HEK293 (cell line): ENCODE measurements around the gene ADSS1.

Experiments used
- CTCF ChIA-PET: fragments of 350-600 bp; formaldehyde crosslinking; extraction: SDS; loops from one replicate; lab custom pipeline; 2021; ENCODE audit warnings: antibody characterized with exemption; lab: Yijun Ruan, JAX
- POLR2A ChIA-PET: fragments of 300-600 bp; formaldehyde crosslinking; extraction: SDS; loops from one replicate; lab custom pipeline; 2020; ENCODE audit warnings: antibody characterized with exemption, inconsistent platforms; lab: Yijun Ruan, JAX
- H3K27ac ChIP-seq: fragments of 200-500 bp; sonication (Bioruptor generic); 2 replicates; pipeline ENCODE4 v1.5.1; 2014; ENCODE audit warnings: low read depth, low read length, control low read depth, inconsistent platforms; ENCODE audit errors: extremely low read depth
- H3K36me3 ChIP-seq, 2 experiments: fragments of 200-500 bp in 1 of 2; sonication (Bioruptor generic) in 1 of 2; 1 replicate in 1 of 2; 2 replicates in 1 of 2; pipeline ENCODE4 v1.5.1; 2014 to 2017; ENCODE audit warnings: inconsistent platforms in 2 of 2, low read length in 2 of 2; ENCODE audit not compliant: control insufficient read depth in 2 of 2, insufficient read depth in 1 of 2
- H3K4me1 ChIP-seq: fragments of 200-500 bp; sonication (Bioruptor generic); 2 replicates; pipeline ENCODE4 v1.5.1; 2014; ENCODE audit warnings: mild to moderate bottlenecking, low read length, inconsistent platforms; ENCODE audit not compliant: control insufficient read depth, insufficient read depth
- H3K4me3 ChIP-seq: 2 replicates; pipeline ENCODE4 v1.5.1; 2011; ENCODE audit warnings: low read depth, mild to moderate bottlenecking, control low read depth, low read length, moderate library complexity
- H3K9me3 ChIP-seq: fragments of 200-500 bp; sonication (Bioruptor generic); 2 replicates; pipeline ENCODE4 v1.5.1; 2014; ENCODE audit warnings: low read depth, low read length, inconsistent platforms; ENCODE audit not compliant: control insufficient read depth, insufficient read depth
- SCRT2 ChIP-seq: fragments of 450-650 bp; formaldehyde crosslinking; IDR thresholded peaks from 2 replicates; pipeline ENCODE4 v1.5.1; 2016; ENCODE audit warnings: missing biosample characterization, missing genetic modification characterization
- ZNF133 ChIP-seq: fragments of 450-650 bp; formaldehyde crosslinking; IDR thresholded peaks from 2 replicates; pipeline ENCODE4 v1.5.1; 2016; ENCODE audit warnings: missing biosample characterization, missing genetic modification characterization
- ZNF341 ChIP-seq: fragments of 450-650 bp; formaldehyde crosslinking; IDR thresholded peaks from 2 replicates; pipeline ENCODE4; 2016; ENCODE audit warnings: low read depth, missing biosample characterization, missing genetic modification characterization
- ZNF391 ChIP-seq: fragments of 450-650 bp; formaldehyde crosslinking; IDR thresholded peaks from 2 replicates; pipeline ENCODE4 v1.5.1; 2016; ENCODE audit warnings: low read depth, missing biosample characterization, missing genetic modification characterization, borderline replicate concordance
- ZNF514 ChIP-seq: fragments of 450-650 bp; formaldehyde crosslinking; IDR thresholded peaks from 2 replicates; pipeline ENCODE4 v1.5.1; 2016; ENCODE audit warnings: missing biosample characterization, missing genetic modification characterization
- ZNF548 ChIP-seq: fragments of 450-650 bp; formaldehyde crosslinking; IDR thresholded peaks from 2 replicates; pipeline ENCODE4 v1.5.1; 2016; ENCODE audit warnings: missing biosample characterization, missing genetic modification characterization
- ZNF654 ChIP-seq: fragments of 450-650 bp; formaldehyde crosslinking; IDR thresholded peaks from 2 replicates; pipeline ENCODE4 v1.5.1; 2016; ENCODE audit warnings: low read depth, missing biosample characterization, missing genetic modification characterization
- ZNF701 ChIP-seq: fragments of 450-650 bp; formaldehyde crosslinking; IDR thresholded peaks from 2 replicates; pipeline ENCODE4 v1.5.1; 2016; ENCODE audit warnings: missing biosample characterization, missing genetic modification characterization
- ZNF747 ChIP-seq: fragments of 450-650 bp; formaldehyde crosslinking; IDR thresholded peaks from 2 replicates; pipeline ENCODE4 v1.5.1; 2016; ENCODE audit warnings: missing biosample characterization, missing genetic modification characterization
- ZNF837 ChIP-seq: fragments of 450-650 bp; formaldehyde crosslinking; IDR thresholded peaks from 2 replicates; pipeline ENCODE4 v1.5.1; 2016; ENCODE audit warnings: missing biosample characterization, missing genetic modification characterization
- ZSCAN30 ChIP-seq: fragments of 450-650 bp; IDR thresholded peaks from 2 replicates; pipeline ENCODE4 v1.5.1; 2018; ENCODE audit warnings: missing biosample characterization, mild to moderate bottlenecking, missing genetic modification characterization, moderate library complexity
- TF ChIP-seq, protein P1 (sequence below): fragments of 450-650 bp; formaldehyde crosslinking; IDR thresholded peaks from 2 replicates; pipeline ENCODE4 v1.5.1; 2016; ENCODE audit warnings: missing biosample characterization, missing genetic modification characterization
- TF ChIP-seq, protein P2 (sequence below): fragments of 450-650 bp; formaldehyde crosslinking; IDR thresholded peaks from 2 replicates; pipeline ENCODE4 v1.5.1; 2016; ENCODE audit warnings: missing biosample characterization, missing genetic modification characterization
- TF ChIP-seq, protein P3 (sequence below): fragments of 450-650 bp; formaldehyde crosslinking; IDR thresholded peaks from 2 replicates; pipeline ENCODE4 v1.5.1; 2016; ENCODE audit warnings: missing biosample characterization, missing genetic modification characterization, borderline replicate concordance
- TF ChIP-seq, protein P4 (sequence below): fragments of 450-650 bp; IDR thresholded peaks from 2 replicates; pipeline ENCODE4 v1.5.1; 2018; ENCODE audit warnings: missing biosample characterization, missing genetic modification characterization
- TF ChIP-seq, protein P5 (sequence below): fragments of 450-650 bp; formaldehyde crosslinking; IDR thresholded peaks from 2 replicates; pipeline ENCODE4 v1.5.1; 2016; ENCODE audit warnings: missing biosample characterization, missing genetic modification characterization, low read depth
- TF ChIP-seq, protein P6 (sequence below): fragments of 450-650 bp; formaldehyde crosslinking; IDR thresholded peaks from 2 replicates; pipeline ENCODE4 v1.5.1; 2016; ENCODE audit warnings: missing biosample characterization, missing genetic modification characterization

The ADSS1 gene

DNA sequence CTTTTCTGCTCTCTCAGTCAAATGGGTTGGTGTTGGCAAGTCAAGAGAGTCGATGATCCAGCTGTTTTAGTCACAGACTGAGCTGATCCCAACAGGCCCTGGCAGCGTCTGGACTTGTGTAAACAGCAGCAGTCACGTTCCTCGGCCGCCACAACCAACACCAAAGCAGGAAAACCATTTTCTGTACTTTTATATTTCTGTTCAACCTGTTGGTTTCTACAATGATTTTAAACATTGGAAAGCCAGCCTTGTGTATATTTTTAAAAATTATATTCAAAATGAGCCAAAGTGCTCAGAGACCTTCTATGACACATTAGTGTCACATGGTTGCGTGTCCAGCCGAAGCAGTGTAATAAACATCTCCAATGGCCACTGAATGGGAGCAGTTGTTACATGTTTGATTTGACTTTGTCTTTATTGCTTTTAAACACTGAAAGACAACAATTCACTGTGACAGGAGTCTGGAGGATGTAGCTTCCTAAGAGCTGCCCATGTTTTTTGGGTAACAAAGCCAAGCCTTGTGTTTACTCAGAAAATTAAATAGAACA is 23.0 kb downstream of the ADSS1 start:
- H3K36me3 ChIP-seq: no peaks in the 10 kb centered on the region
- ChIA-PET POLR2A (no interaction called here), CTCF (interaction anchor here (0.7 kb wide), 1 partner anchor 11 kb away, joined by 3 read pairs; no protein-coding TSS in a partner anchor)
- peak; percentile 82; the same call in 1 of the 2 replicates for TF ChIP-seq ZSCAN30 (tag by site-specific recombination)
- no peak for TF ChIP-seq ZNF837
- TF ChIP-seq ZNF514 (tag by site-specific recombination): no peak
- no peak for TF ChIP-seq ZNF654 (tag by site-specific recombination)
- no peak for TF ChIP-seq ZNF133 (tag by site-specific recombination)
- no peak for TF ChIP-seq ZNF391 (tag by site-specific recombination)
- TF ChIP-seq, protein P1, sequence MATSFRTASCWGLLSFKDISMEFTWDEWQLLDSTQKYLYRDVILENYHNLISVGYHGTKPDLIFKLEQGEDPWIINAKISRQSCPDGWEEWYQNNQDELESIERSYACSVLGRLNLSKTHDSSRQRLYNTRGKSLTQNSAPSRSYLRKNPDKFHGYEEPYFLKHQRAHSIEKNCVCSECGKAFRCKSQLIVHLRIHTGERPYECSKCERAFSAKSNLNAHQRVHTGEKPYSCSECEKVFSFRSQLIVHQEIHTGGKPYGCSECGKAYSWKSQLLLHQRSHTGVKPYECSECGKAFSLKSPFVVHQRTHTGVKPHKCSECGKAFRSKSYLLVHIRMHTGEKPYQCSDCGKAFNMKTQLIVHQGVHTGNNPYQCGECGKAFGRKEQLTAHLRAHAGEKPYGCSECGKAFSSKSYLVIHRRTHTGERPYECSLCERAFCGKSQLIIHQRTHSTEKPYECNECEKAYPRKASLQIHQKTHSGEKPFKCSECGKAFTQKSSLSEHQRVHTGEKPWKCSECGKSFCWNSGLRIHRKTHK (tag by site-specific recombination): no peak
- TF ChIP-seq, protein P2, sequence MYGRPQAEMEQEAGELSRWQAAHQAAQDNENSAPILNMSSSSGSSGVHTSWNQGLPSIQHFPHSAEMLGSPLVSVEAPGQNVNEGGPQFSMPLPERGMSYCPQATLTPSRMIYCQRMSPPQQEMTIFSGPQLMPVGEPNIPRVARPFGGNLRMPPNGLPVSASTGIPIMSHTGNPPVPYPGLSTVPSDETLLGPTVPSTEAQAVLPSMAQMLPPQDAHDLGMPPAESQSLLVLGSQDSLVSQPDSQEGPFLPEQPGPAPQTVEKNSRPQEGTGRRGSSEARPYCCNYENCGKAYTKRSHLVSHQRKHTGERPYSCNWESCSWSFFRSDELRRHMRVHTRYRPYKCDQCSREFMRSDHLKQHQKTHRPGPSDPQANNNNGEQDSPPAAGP: no peak
- peak; percentile 34; the same call in 1 of the 2 replicates for TF ChIP-seq SCRT2 (tag by site-specific recombination)
- TF ChIP-seq, protein P3, sequence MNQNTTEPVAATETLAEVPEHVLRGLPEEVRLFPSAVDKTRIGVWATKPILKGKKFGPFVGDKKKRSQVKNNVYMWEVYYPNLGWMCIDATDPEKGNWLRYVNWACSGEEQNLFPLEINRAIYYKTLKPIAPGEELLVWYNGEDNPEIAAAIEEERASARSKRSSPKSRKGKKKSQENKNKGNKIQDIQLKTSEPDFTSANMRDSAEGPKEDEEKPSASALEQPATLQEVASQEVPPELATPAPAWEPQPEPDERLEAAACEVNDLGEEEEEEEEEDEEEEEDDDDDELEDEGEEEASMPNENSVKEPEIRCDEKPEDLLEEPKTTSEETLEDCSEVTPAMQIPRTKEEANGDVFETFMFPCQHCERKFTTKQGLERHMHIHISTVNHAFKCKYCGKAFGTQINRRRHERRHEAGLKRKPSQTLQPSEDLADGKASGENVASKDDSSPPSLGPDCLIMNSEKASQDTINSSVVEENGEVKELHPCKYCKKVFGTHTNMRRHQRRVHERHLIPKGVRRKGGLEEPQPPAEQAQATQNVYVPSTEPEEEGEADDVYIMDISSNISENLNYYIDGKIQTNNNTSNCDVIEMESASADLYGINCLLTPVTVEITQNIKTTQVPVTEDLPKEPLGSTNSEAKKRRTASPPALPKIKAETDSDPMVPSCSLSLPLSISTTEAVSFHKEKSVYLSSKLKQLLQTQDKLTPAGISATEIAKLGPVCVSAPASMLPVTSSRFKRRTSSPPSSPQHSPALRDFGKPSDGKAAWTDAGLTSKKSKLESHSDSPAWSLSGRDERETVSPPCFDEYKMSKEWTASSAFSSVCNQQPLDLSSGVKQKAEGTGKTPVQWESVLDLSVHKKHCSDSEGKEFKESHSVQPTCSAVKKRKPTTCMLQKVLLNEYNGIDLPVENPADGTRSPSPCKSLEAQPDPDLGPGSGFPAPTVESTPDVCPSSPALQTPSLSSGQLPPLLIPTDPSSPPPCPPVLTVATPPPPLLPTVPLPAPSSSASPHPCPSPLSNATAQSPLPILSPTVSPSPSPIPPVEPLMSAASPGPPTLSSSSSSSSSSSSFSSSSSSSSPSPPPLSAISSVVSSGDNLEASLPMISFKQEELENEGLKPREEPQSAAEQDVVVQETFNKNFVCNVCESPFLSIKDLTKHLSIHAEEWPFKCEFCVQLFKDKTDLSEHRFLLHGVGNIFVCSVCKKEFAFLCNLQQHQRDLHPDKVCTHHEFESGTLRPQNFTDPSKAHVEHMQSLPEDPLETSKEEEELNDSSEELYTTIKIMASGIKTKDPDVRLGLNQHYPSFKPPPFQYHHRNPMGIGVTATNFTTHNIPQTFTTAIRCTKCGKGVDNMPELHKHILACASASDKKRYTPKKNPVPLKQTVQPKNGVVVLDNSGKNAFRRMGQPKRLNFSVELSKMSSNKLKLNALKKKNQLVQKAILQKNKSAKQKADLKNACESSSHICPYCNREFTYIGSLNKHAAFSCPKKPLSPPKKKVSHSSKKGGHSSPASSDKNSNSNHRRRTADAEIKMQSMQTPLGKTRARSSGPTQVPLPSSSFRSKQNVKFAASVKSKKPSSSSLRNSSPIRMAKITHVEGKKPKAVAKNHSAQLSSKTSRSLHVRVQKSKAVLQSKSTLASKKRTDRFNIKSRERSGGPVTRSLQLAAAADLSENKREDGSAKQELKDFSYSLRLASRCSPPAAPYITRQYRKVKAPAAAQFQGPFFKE (tag by site-specific recombination): no peak
- TF ChIP-seq, protein P4, sequence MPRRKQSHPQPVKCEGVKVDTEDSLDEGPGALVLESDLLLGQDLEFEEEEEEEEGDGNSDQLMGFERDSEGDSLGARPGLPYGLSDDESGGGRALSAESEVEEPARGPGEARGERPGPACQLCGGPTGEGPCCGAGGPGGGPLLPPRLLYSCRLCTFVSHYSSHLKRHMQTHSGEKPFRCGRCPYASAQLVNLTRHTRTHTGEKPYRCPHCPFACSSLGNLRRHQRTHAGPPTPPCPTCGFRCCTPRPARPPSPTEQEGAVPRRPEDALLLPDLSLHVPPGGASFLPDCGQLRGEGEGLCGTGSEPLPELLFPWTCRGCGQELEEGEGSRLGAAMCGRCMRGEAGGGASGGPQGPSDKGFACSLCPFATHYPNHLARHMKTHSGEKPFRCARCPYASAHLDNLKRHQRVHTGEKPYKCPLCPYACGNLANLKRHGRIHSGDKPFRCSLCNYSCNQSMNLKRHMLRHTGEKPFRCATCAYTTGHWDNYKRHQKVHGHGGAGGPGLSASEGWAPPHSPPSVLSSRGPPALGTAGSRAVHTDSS (tag by site-specific recombination): no peak
- TF ChIP-seq, protein P5, sequence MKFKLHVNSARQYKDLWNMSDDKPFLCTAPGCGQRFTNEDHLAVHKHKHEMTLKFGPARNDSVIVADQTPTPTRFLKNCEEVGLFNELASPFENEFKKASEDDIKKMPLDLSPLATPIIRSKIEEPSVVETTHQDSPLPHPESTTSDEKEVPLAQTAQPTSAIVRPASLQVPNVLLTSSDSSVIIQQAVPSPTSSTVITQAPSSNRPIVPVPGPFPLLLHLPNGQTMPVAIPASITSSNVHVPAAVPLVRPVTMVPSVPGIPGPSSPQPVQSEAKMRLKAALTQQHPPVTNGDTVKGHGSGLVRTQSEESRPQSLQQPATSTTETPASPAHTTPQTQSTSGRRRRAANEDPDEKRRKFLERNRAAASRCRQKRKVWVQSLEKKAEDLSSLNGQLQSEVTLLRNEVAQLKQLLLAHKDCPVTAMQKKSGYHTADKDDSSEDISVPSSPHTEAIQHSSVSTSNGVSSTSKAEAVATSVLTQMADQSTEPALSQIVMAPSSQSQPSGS: no peak
- no peak for TF ChIP-seq ZNF701 (tag by site-specific recombination)
- TF ChIP-seq ZNF747 (tag by site-specific recombination): no peak
- TF ChIP-seq, protein P6, sequence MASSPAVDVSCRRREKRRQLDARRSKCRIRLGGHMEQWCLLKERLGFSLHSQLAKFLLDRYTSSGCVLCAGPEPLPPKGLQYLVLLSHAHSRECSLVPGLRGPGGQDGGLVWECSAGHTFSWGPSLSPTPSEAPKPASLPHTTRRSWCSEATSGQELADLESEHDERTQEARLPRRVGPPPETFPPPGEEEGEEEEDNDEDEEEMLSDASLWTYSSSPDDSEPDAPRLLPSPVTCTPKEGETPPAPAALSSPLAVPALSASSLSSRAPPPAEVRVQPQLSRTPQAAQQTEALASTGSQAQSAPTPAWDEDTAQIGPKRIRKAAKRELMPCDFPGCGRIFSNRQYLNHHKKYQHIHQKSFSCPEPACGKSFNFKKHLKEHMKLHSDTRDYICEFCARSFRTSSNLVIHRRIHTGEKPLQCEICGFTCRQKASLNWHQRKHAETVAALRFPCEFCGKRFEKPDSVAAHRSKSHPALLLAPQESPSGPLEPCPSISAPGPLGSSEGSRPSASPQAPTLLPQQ (tag by site-specific recombination): no peak
- TF ChIP-seq ZNF341 (tag by site-specific recombination): no peak
- TF ChIP-seq ZNF548 (tag by site-specific recombination): no peak
- TF ChIP-seq, all 188 proteins: peak for 2
- no peaks in the 10 kb centered on the region for H3K4me1 ChIP-seq
- no peaks in the 10 kb centered on the region for H3K9me3 ChIP-seq
- H3K27ac ChIP-seq: no peak overlapping the region
- no peak overlapping the region for H3K4me3 ChIP-seq
